Activated T-cell treated with anti-CD3 and anti-CD28 coated beads, Interleukin-2, amount 50 U/mL, for 48 hours (primary cell): ENCODE measurements around the gene SEMA4A.
A peak's percentile ranks its signal among the peaks of the same experiment; 100 is the strongest.

Source experiments
- DNase-seq, 2 experiments: peaks; one replicate each; pipeline ENCODE4 v3.0.0-alpha.2; 2020

Gene SEMA4A

DNA sequence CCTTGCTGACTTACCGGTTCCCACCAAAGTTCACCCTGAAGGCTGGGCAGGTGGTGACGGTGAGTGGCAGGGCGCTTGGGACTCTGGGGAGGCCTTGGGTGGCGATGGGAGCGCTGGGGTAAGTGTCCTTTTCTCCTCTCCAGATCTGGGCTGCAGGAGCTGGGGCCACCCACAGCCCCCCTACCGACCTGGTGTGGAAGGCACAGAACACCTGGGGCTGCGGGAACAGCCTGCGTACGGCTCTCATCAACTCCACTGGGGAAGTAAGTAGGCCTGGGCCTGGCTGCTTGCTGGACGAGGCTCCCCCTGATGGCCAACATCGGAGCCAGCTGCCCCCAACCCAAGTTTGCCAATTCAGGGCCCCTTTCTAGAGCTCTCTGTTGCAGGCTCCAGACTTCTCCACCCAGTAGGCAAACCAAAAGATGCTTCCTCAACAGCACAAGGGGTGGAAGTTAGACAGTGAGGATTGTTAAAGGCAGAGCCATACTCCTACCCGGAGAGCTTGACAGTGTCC lies 16.4 kb upstream of the SEMA4A start:
- DNase-seq: no peak

DNA sequence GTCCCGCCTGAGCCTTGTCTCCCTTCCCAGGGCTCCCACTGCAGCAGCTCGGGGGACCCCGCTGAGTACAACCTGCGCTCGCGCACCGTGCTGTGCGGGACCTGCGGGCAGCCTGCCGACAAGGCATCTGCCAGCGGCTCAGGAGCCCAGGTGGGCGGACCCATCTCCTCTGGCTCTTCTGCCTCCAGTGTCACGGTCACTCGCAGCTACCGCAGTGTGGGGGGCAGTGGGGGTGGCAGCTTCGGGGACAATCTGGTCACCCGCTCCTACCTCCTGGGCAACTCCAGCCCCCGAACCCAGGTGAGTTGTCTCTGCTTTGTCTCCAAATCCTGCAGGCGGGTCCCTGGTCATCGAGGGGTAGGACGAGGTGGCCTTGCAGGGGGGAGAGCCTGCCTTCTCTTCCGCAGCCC lies 14.9 kb upstream of the SEMA4A start:
- no peak for DNase-seq

DNA sequence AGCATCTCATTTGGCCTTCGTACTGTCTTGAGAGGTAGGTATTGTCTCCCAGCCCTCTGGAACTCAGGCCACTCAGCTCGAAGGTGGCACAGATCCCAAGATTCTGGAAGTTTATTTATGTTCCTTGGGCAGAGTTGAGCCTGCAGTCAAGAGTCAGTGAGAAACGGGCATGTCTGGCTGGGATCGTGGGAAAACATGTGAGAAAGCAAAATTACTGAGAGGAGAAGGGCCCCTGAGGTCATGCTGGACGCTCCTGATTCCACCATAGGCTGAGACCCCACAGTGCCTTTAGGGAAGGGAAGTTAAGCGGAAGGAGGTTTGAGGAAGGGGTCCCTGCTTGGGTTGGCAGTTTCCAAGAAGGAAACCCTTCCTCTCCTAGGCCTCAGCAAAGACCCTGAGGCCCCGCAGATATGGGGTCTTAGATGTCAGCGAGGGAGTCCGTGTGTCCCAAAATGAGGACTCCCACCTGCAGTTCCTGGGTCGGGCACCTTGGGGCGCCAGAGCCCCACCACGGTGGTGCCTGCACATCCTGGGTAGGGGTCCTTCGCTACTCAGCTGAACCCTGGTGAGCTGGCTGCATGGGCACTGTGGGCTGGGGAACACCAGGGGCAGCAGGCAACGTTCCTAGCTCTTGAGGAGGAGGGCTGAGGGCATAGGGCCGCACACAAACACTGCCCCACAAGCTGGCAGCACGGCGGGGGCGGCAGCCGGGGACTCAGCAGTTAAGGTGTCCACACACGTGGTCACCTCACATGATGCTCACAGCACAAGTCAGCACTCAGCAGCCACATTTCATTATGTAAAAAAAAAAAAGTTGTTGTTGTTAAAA lies 12.3 kb upstream of the SEMA4A start:
- DNase-seq: peak; percentile 73 to 75

DNA sequence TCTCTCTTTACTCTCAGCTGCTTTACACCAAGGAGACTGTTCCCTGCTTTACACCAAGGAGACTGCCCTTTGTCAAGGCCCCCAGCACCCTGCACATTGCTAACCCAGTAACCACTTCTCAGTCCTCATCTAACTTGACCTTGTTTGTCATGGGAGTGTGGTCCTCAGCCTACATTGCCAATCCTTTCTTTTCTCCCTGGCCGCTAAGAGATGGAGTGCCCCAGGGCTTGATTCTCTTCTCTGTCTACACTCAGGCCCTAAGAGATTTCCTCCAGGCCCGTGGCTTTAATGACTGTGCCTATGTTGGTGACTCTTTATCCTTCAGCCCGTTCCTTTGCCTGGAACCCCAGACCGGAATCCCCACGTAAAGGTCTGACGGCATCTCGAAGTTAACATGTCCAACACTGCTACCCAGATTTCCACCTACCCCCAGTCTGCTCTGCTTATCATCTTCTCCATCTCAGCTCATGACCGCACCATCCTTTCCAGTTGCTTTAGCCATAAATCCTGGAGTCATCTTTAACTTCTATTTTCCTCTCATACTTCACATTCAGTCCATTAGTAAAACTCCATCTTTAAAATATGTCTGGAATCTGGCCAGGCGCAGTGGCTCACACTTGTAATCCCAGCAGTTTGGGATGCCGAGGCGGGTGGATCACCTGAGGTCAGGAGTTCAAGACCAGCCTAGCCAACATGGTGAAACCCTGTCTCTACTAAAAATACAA lies 9.5 kb upstream of the SEMA4A start:
- no peak for DNase-seq

DNA sequence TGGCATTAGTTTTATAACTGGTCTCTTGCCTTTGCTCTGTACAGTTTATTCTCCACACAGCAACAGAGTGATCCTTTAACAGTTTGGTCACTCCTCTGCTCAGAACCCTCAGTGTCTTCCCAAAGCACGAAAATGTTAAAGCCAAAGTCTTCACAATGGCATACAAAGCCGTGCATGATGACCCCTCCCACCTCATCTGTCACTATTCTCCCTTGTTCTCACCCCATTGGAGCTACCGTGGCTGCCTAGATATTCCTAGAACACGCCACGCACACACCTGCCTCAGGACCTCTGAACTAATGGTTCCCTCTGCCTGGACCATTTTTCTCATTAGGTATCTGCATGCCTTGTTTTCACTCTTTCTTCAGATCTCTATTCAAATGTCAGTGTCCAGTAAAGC lies 8.6 kb upstream of the SEMA4A start:
- DNase-seq: no peak

DNA sequence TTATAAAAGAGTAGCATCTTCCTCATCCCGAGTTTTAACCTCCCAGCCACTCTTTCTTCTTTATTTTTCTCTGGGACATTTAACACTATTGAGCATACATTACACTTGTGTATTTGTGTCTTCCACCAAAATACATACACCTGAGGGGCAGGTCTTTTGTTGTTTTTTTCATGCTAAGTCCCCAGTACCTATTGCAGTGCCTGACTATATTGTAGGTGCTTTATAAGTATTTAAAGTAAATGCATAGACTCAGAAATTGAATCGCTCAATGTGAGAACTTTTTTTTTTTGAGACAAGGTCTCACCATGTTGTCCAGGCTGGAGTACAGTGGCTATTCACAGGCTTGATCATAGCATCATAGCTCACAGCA lies 7.8 kb upstream of the SEMA4A start:
- no peak for DNase-seq

DNA sequence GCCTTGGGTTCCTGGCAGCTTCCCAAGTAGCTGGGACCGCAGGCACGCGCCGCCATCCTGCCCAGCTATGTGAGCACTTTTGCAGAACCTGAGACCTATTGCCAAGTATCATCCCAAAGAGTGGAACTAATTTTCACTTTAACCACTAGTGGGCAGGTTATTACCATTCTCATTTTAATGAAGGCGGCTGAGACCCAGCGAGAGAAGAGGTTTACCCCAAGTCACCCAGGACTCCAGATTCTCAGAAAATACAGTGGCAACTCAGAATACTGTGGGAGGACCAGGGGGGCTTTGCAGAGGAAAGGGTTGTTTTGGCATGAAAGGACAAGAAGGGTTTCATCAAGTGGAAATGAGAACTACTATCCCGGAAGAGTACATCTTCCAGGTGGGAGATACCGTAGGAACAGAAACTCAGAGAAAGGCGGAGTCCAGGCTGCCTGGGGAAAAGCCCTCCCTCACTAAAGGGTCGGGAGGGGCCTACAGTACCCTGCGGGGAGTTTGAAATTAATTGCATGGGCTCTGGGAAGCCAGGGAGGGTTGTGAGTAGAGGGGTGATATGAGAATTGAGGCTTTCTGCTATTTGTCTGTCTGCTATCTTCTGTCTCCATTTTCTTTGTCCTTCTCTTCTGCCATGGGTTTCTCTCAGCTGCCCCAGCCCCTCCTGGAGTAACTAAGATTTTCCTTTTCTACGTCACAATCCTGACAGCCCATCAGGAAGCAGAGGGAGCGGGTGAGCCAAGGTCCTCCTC lies 7.2 kb upstream of the SEMA4A start:
- peak; percentile 65 to 66 for DNase-seq

DNA sequence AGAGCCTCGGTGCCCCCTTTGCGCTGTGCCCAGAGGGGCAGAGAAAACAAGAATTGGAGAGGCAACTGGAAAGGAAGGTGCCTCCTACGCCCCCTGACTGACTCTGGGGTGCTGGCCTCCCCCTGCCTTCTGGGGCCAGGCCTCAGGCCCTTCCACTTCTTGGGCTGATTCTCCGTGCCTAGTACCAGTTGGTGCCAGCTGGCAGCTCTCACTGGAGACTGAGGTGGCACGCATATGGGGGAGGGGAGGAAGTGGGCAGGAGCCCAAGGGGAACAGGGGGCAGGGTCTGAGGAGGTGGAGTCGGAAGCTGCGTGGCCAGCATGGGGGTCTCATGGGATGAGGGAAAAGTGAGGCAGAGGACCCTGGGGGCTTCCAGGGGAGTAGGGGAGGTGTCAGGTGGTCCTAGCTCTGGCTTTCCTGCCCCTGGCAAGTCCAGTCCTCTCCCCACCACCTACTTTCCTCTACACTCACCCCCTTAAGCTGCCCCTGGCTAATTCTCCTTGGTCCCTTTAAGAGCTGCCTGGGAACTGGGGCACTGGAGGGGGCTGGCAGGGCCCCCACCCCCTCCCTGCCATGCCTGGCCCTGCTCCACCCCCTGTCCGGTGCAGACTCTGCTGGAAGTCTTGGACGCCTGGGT lies 6.5 kb upstream of the SEMA4A start:
- DNase-seq: peak in 1 of 2 experiments; percentile 55

DNA sequence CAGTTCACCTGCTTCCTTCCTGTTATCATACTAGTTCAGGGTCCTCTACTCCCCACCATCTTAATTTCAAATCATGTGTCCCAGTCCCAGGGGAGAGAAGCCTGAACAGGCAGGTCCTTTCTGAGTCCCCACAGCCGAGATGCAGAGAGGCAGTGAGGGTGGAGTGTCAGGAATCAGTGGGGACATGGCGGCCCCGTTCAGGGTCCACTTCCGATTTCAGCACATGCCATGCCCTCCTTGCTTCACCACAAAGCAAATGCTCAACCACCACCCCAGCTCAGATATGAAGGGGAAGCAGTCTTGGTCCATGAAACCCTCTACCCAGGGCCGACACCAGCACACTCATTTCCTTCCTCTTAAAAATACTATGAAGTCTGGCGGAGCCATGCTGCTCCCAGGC lies 5.2 kb upstream of the SEMA4A start:
- no peak for DNase-seq

DNA sequence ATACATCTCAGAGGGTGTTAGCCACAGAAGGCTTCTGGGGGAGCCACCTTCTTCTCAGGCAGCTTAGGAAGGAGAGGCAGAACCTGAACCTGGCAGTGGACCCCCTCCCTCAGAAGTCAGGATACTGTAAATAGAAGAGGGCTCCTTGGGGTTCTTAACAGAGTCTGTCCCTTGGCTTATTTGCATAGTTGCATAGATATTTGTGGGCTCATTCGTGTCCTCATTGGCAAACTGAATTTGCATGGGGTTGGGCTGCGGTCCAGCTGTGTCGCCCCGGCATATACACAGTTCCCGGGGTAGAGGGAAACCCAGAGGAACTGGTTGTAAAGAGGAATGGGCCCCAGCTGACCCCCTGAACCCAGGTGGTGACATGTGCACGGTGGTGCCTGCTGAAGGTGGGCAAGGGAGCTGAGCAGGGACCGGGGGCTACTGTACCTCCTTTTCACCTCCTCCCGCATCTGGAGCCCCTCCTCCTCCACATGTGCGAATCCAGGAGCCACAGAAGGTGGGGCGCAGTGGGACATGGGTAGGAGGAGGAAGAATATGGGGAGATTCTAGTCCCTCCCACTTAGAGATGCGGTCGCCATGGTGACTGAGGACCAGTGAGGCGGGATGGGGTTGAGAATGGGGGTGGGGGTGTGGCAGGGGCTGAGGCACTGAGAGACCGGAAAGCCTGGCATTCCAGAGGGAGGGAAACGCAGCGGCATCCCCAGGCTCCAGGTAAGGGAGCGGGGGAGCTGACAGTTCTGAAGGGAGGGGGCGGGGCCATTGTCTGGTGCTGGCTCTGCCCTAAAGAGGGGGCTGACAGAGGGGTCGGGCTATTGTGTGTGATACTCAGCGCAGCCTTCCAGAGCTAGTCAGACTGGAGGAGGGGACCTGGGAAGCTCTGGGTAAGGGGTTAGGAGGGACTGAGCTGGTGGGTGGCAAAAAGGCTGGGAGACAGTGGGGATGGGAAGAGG lies 3.7 kb upstream of the SEMA4A start:
- DNase-seq: no peak

DNA sequence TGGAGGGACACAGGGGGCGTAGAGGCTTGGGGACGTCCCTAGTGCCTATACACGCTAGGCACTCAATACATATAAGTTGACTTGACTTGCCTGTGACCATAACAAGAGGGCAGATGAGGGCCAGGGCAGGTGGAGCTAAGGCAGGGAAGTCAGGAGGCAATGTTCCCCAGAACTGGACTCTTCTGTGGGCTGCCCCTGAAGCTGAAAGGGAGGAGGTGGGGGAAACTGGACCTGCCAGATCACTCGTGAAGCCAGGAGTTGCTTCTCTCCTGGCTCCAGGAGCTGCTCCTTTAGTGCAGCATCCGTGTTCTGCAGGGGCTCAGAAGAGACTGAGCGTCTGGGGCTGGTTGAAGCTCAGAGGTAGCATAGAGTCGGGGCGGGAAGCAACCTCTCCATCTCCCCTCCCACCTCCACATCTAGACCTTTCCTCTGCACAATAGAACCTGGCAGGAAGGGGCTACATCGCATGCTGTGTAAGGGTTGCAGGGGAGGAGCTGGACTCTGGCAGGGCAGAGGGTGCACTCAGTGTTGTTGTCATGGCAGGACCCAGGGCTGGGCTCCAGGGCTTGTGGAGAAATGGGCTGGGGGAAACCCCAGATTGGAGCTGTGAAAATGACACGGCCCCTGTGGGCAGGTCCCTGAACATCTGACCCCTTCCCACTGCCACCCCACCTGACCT lies 2.9 kb upstream of the SEMA4A start:
- DNase-seq: no peak

DNA sequence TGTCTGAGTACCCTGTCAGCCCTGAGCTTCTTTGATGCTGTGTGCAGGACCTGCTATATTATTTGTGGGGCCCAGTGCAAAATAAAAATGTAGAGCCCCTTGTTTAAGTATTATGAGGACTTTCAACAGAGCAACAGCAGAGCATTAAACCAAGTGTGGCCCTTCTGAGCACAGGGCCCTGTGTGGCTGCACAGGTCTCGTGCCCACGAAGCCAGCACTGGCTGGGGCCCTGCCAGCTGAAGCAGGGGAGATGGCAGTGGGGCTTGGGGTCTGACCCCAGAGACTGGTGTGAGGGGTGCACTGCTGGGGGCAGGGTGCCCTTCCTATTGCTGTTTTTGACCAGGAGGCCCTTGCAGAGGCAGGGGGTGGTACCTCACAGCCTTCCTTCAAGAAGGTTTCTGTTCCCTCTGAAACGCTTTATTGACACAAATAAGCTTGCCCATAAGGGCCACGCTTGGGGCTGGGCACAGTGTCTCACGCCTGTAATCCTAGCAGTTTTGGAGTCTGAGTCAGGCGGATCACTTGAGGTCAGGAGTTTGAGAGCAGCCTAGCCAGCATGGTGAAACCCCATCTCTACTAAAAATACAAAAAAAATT lies 2.2 kb upstream of the SEMA4A start:
- DNase-seq: no peak

DNA sequence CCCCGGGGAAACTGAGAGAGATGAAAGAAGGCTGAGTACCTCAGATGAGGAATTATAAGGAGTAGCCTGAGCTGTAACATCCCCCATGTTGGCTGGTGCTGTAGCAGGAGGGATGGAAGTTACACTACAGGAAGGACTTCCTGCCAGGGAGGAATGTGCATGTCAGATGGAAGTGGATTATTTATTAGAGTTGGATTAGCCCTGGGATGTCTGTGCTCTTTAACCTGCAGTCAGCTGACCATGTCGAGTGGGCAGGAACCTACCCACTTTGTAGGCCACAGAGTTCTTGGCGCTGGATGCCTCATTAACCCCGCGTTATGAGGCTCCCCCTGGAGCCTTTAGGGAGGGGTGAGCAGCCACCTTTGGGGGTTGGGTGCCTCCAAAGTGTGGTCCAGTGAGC lies 757 bp upstream of the SEMA4A start:
- no peak for DNase-seq

DNA sequence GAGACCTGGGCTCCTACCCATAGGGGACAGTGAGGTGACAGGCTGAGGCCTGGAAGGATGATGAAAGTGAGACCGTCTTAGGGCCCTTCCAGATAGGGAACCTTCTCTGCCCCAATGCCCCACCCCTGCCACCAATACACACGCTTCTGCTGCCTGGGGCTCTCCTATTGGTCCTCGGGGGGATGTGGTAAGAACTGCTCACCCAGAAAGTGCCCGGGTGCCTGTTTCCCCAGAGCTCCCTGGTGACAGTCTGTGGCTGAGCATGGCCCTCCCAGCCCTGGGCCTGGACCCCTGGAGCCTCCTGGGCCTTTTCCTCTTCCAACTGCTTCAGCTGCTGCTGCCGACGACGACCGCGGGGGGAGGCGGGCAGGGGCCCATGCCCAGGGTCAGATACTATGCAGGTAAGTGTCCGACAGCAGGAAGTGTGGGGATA lies 948 bp downstream of the SEMA4A start:
- DNase-seq: peak; percentile 71 to 76

DNA sequence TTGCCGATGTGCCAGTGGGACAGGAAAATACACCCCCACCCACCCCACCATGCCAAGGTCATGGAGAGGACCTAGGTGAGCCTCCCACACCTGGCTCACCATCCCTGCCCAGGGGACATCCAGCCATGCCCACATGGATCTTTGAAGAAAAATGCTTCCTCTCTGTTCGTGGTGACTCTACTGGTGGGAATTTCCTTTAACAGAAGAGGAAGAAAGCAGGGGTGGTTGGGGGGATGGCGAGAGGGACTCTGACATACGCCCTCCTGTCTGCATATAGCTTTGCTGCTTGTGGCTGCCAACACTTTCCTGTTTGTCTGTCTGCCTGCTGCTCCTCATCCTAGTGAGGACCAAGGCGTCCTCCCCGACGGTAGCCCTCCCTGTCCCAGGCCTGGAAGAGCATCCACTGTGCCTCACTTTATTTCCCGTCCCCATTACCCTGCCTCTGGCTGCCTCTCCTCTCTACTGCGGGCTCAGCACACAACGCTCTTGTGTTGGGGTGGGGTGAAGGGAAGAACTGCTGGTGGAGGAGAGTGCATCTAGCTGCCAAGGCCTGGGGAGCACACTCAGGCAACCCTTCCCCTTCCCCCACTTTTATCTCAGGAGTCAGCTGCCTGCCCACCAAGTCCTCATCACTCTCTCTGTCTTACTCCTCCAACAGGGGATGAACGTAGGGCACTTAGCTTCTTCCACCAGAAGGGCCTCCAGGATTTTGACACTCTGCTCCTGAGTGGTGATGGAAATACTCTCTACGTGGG lies 2.5 kb downstream of the SEMA4A start:
- DNase-seq: no peak

DNA sequence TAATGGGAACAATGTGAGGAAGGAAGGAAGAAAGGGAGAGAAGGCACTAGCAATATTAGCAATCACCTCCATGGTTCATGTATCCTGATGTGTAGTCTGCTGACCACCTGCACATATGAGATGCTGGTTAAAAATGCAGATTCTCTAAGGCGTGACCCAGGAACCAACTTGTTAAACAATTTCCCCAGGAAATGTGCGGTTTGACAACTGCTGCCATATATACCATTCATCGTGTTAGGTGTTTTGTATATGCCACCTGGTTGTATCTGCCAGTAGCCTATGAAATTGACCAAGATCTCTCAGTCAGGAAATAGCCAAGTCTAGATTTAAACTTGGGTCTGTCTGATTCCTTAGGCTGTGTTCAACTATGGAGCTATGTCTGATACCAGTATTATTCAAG lies 4.1 kb downstream of the SEMA4A start:
- no peak for DNase-seq

DNA sequence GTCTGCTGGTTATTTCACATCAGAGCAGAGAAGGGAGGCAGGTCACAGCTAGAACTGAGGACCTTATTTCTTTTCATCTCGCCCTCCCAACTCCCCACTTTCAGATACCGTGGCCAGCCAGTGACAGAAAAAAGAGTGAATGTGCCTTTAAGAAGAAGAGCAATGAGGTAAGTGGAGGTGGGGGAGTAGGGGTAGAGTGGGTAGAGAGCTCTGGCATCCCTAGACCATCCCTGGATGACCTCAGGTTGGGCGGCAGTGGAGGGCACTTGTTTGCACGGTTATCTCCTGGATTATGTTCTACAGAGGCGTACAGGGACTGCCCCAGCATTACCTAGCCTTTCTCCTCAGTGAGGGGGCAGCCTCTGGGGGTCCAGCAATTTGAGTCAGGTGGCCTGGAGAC lies 4.6 kb downstream of the SEMA4A start:
- DNase-seq: no peak

DNA sequence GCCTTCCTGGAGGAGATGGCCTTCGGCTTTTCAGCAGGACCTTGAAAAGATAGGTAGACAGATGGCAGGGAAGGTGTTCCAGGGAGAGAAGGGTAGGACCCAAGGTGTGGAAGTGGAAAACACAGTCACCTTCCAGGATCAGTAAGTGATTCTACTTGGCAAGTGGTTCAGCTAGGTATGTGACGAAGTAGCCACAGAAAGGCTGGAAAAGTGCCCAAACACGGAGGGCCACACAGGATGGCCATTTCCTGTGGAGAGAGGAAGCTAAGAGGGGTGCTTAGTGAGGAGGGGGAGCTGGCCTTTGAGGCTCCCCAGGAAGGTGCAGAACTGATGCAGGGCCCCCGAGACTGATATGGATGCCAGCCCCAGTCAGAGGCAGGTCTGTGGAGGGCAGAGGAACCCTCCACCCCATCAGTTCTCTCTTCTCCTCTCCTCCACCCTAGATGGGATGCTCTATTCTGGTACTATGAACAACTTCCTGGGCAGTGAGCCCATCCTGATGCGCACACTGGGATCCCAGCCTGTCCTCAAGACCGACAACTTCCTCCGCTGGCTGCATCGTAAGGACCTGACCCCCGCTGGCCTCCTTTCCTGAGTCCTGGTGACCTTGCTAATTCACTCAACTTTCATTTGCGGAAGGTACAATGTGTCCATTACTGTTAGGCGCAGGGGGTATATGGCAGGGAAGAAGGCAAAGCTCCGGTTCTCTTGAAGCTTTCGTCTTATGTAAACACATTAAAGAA lies 6.8 kb downstream of the SEMA4A start:
- DNase-seq: no peak

DNA sequence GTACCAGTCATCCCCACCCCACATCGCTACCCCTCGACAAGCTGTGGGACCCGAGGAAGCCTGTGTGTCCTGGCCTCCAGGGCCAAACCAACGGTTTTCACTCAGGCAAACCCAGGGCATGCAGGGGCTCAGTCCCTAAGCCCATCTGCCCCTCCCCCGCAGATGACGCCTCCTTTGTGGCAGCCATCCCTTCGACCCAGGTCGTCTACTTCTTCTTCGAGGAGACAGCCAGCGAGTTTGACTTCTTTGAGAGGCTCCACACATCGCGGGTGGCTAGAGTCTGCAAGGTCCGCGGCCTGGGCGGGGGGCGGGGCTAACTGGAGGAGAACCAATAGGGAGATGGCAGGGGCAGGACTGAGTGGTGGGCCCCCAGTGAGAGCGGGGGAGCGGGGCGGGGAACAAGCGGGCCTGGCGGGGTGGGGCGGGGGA lies 7.4 kb downstream of the SEMA4A start:
- DNase-seq: peak; percentile 87 to 88
